SK-N-SH (cell line): ENCODE data around the gene GSE1. TPM values are rescaled to one million over a fixed set of nuclear protein-coding genes. Genes with fewer than 3 reads are reported as not detected.

Experiments used
- CTCF ChIA-PET: fragments of 300-600, 350-600 bp; formaldehyde crosslinking; extraction: SDS; loops from one replicate; lab custom pipeline; 2021; lab: Yijun Ruan, JAX
- POLR2A ChIA-PET: fragments of 350-600 bp; sonication (Branson Sonifier 250); formaldehyde crosslinking; extraction: SDS; loops from one replicate; lab custom pipeline; 2020; ENCODE audit warnings: antibody characterized with exemption, inconsistent platforms; lab: Yijun Ruan, JAX
- DNase-seq: peaks from one replicate; pipeline ENCODE4 v3.0.0; 2012
- H2AFZ ChIP-seq: fragments of 200-600 bp; sonication (generic); 2 replicates; pipeline ENCODE4 v1.8.1; 2016; ENCODE audit warnings: antibody characterized with exemption, mild to moderate bottlenecking, low read depth
- H3F3A ChIP-seq: fragments of 200-600 bp; sonication (generic); replicated peaks from 2 replicates; pipeline ENCODE3; 2016; ENCODE audit warnings: antibody characterized with exemption, mild to moderate bottlenecking; ENCODE audit not compliant: insufficient read depth
- H3K27ac ChIP-seq, 2 experiments: fragments of 200-500 bp in 1 of 2; fragments of 200-600 bp in 1 of 2; sonication (Bioruptor generic) in 1 of 2; sonication (generic), shearing (Covaris generic) in 1 of 2; 2 replicates each; pipeline versions ENCODE4 v1.5.1 to v1.6.1; 2014 to 2016; ENCODE audit warnings: low read depth in 2 of 2, inconsistent platforms in 1 of 2, low read length in 1 of 2, mild to moderate bottlenecking in 1 of 2, mixed read lengths in 1 of 2
- H3K27me3 ChIP-seq: fragments of 200-600 bp; sonication (generic), shearing (Covaris generic); 2 replicates; pipeline ENCODE4 v1.6.1; 2016; ENCODE audit warnings: mixed run types; ENCODE audit not compliant: insufficient read depth
- H3K36me3 ChIP-seq, 2 experiments: fragments of 200-500 bp in 1 of 2; fragments of 200-600 bp in 1 of 2; sonication (Bioruptor generic) in 1 of 2; sonication (generic) in 1 of 2; replicated peaks in 1 of 2; 2 replicates each; pipeline versions ENCODE3 to v1.5.1; 2014 to 2016; ENCODE audit warnings: low read length in 1 of 2, mild to moderate bottlenecking in 1 of 2; ENCODE audit not compliant: insufficient read depth in 2 of 2, control insufficient read depth in 1 of 2
- H3K4me1 ChIP-seq, 2 experiments: fragments of 200-500 bp in 1 of 2; fragments of 200-600 bp in 1 of 2; sonication (Bioruptor generic) in 1 of 2; sonication (generic), shearing (Covaris generic) in 1 of 2; 2 replicates each; pipeline versions ENCODE4 v1.5.1 to v1.6.1; 2014 to 2016; ENCODE audit warnings: low read depth in 1 of 2, low read length in 1 of 2, mixed run types in 1 of 2; ENCODE audit not compliant: insufficient read depth in 2 of 2, control insufficient read depth in 1 of 2
- H3K4me2 ChIP-seq: fragments of 200-600 bp; sonication (generic), shearing (Covaris generic); 2 replicates; pipeline ENCODE4 v1.6.1; 2017; ENCODE audit warnings: mixed run types
- H3K4me3 ChIP-seq, 2 experiments: fragments of 200-500 bp in 1 of 2; fragments of 200-600 bp in 1 of 2; sonication (Bioruptor generic) in 1 of 2; sonication (generic), shearing (Covaris generic) in 1 of 2; 2 replicates each; pipeline versions ENCODE4 v1.5.1 to v1.8.1; 2014 to 2016; ENCODE audit warnings: low read depth in 2 of 2, inconsistent platforms in 1 of 2, low read length in 1 of 2, mild to moderate bottlenecking in 1 of 2, mixed read lengths in 1 of 2, moderate library complexity in 1 of 2
- H3K79me2 ChIP-seq: fragments of 200-600 bp; sonication (generic); 2 replicates; pipeline ENCODE4 v1.8.1; 2017; ENCODE audit warnings: mild to moderate bottlenecking; ENCODE audit not compliant: insufficient read depth
- H3K9ac ChIP-seq: fragments of 200-600 bp; sonication (generic); 2 replicates; pipeline ENCODE4 v1.6.1; 2017; ENCODE audit warnings: mixed run types
- H3K9me2 ChIP-seq: fragments of 200-600 bp; sonication (generic); 2 replicates; pipeline ENCODE4 v1.6.1; 2017; ENCODE audit warnings: mixed run types
- H3K9me3 ChIP-seq: fragments of 200-600 bp; sonication (generic); 2 replicates; pipeline ENCODE4 v1.6.1; 2017; ENCODE audit warnings: mixed run types, mild to moderate bottlenecking, moderate library complexity
- H4K20me1 ChIP-seq: fragments of 200-600 bp; sonication (generic); 2 replicates; pipeline ENCODE4 v1.6.1; 2017; ENCODE audit warnings: mild to moderate bottlenecking, mixed run types; ENCODE audit not compliant: insufficient read depth
- CHD2 ChIP-seq: fragments of 150-350 bp; IDR thresholded peaks from 2 replicates; pipeline ENCODE4 v1.6.1; 2018; ENCODE audit warnings: low read length; ENCODE audit not compliant: partially characterized antibody
- FOSL2 ChIP-seq: IDR thresholded peaks from 2 replicates; pipeline ENCODE4 v1.4.0; 2012; ENCODE audit warnings: low read depth, mild to moderate bottlenecking, moderate library complexity, borderline replicate concordance
- FOXM1 ChIP-seq: IDR thresholded peaks from 2 replicates; pipeline ENCODE4 v1.4.0; 2012; ENCODE audit warnings: low read depth, mild to moderate bottlenecking
- GATA2 ChIP-seq: sonication (generic); formaldehyde crosslinking; IDR thresholded peaks from 2 replicates; pipeline ENCODE4 v1.5.0; 2020; ENCODE audit warnings: mild to moderate bottlenecking, missing genetic modification reagents
- JUND ChIP-seq: IDR thresholded peaks from 2 replicates; pipeline ENCODE4 v1.4.0; 2012
- MEF2A ChIP-seq: IDR thresholded peaks from 2 replicates; pipeline ENCODE4 v1.4.0; 2012; ENCODE audit warnings: low read depth, borderline replicate concordance
- NRF1 ChIP-seq: IDR thresholded peaks from 2 replicates; pipeline ENCODE4 v1.6.1; 2012; ENCODE audit warnings: low read depth, mild to moderate bottlenecking, low read length
- RAD21 ChIP-seq: IDR thresholded peaks from 2 replicates; pipeline ENCODE4 v1.6.1; 2012; ENCODE audit warnings: mild to moderate bottlenecking, low read length
- RFX5 ChIP-seq: IDR thresholded peaks from 2 replicates; pipeline ENCODE4 v1.6.1; 2012; ENCODE audit warnings: mild to moderate bottlenecking, improper control_type of control experiment, low read length
- SIN3A ChIP-seq: IDR thresholded peaks from 2 replicates; pipeline ENCODE4 v1.6.1; 2012; ENCODE audit warnings: low read depth, mild to moderate bottlenecking, low read length, moderate library complexity, borderline replicate concordance
- SMC3 ChIP-seq: IDR thresholded peaks from 2 replicates; pipeline ENCODE4 v1.6.1; 2012; ENCODE audit warnings: low read depth, low read length, improper control_type of control experiment
- TEAD4 ChIP-seq: IDR thresholded peaks from 2 replicates; pipeline ENCODE4 v1.4.0; 2012; ENCODE audit warnings: mild to moderate bottlenecking, borderline replicate concordance; ENCODE audit not compliant: insufficient read depth
- ZBTB33 ChIP-seq: IDR thresholded peaks from 2 replicates; pipeline ENCODE4 v1.4.0; 2012; ENCODE audit warnings: low read depth, borderline replicate concordance
- WGBS: methylation state at CpG from one replicate; pipeline ENCODE4 v1.1.6; 2017; ENCODE audit warnings: low lambda C conversion rate; 5-methylcytosine and 5-hydroxymethylcytosine counted together
- polyA plus RNA-seq, 3 experiments: library from polyadenylated mRNA; depleted of rRNA; stranded (reverse); fragments of >200 nt; gene quantifications; 2 replicates each; pipeline ENCODE4 v1.2.3, GENCODE V29; 2012
- TF ChIP-seq, protein P1 (sequence below): IDR thresholded peaks from 2 replicates; pipeline ENCODE4 v1.4.0; 2012; ENCODE audit warnings: low read depth, borderline replicate concordance
- TF ChIP-seq, protein P2 (sequence below): IDR thresholded peaks from 2 replicates; pipeline ENCODE4 v1.4.0; 2012; ENCODE audit warnings: low read depth

GSE1 gene
- polyA plus RNA-seq, 1 of the 3 experiments (the other 2 are of a cell fraction): 26.5 TPM

GRCh38 chr16:85600078-85600477, 13.0 kb upstream of the GSE1 start:
- peaks cover 0 to 56% of the 10 kb centered on the region in 2 experiments; a peak in 1 of 4 replicates for H3K4me1 ChIP-seq
- no peaks in the 10 kb centered on the region for H3K27me3 ChIP-seq
- TF ChIP-seq, protein P1, sequence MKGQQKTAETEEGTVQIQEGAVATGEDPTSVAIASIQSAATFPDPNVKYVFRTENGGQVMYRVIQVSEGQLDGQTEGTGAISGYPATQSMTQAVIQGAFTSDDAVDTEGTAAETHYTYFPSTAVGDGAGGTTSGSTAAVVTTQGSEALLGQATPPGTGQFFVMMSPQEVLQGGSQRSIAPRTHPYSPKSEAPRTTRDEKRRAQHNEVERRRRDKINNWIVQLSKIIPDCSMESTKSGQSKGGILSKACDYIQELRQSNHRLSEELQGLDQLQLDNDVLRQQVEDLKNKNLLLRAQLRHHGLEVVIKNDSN: no peak
- TF ChIP-seq FOSL2: no peak
- no peak for TF ChIP-seq JUND
- no peak for TF ChIP-seq NRF1
- no peak for TF ChIP-seq SMC3
- no peak for TF ChIP-seq FOXM1
- TF ChIP-seq MEF2A: no peak
- no peak for TF ChIP-seq SIN3A
- TF ChIP-seq ZBTB33: no peak
- no peak for TF ChIP-seq RFX5
- no peak for TF ChIP-seq CHD2
- no peak for DNase-seq
- no peak overlapping the region for H3K9ac ChIP-seq
- no peak overlapping the region for H3K4me2 ChIP-seq
- no peaks in the 10 kb centered on the region for H3F3A ChIP-seq
- H2AFZ ChIP-seq: no peak overlapping the region
- 78% methylated on average over 7 of the region's 10 CpGs for WGBS
- peaks cover 58% of the 10 kb centered on the region for H4K20me1 ChIP-seq
- no peaks in the 10 kb centered on the region for H3K9me3 ChIP-seq
- H3K36me3 ChIP-seq: no peaks in the 10 kb centered on the region
- H3K79me2 ChIP-seq: peaks cover 5% of the 10 kb centered on the region
- POLR2A ChIA-PET: interaction anchor here (0.5 kb wide), 1 partner anchor 13 kb away, joined by 3 read pairs; the partner anchor contains the start of gene GSE1
- H3K9me2 ChIP-seq: no peaks in the 10 kb centered on the region
- no peak overlapping the region for H3K4me3 ChIP-seq
- CTCF ChIA-PET: interaction anchor here (1.0 to 2.5 kb wide), 3 partner anchors 10 to 46 kb away, joined by 3 to 13 read pairs (median 3); no protein-coding TSS in a partner anchor
- peak overlapping the region in 1 of 2 experiments; percentile 39; a peak in 1 of 4 replicates for H3K27ac ChIP-seq

GRCh38 chr16:85600530-85601271, 12.4 kb upstream of the GSE1 start:
- WGBS: 93% methylated on average over 15 of the region's 15 CpGs
- CTCF ChIA-PET: interaction anchor here (0.7 to 2.5 kb wide), 5 partner anchors 10 to 185 kb away, joined by 3 to 13 read pairs (median 3); no protein-coding TSS in a partner anchor
- TF ChIP-seq MEF2A: no peak
- TF ChIP-seq, protein P2, sequence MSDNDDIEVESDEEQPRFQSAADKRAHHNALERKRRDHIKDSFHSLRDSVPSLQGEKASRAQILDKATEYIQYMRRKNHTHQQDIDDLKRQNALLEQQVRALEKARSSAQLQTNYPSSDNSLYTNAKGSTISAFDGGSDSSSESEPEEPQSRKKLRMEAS: no peak
- no peak for TF ChIP-seq GATA2
- no peak for TF ChIP-seq RAD21
- TF ChIP-seq TEAD4: no peak
- TF ChIP-seq, all 33 proteins: peak for 0
- H3K9me2 ChIP-seq: no peaks in the 10 kb centered on the region
- no peaks in the 10 kb centered on the region for H3F3A ChIP-seq
- H3K4me2 ChIP-seq: no peak overlapping the region
- peak overlapping the region in 1 of 2 experiments; percentile 48; a peak in 1 of 4 replicates for H3K27ac ChIP-seq
- POLR2A ChIA-PET: interaction anchor here (0.5 kb wide), 1 partner anchor 12 kb away, joined by 3 read pairs; the partner anchor contains the start of gene GSE1
- no peak overlapping the region for H2AFZ ChIP-seq
- peaks cover 5% of the 10 kb centered on the region for H3K79me2 ChIP-seq
- peaks cover 61% of the 10 kb centered on the region for H4K20me1 ChIP-seq
- H3K4me3 ChIP-seq: no peak overlapping the region
- no peaks in the 10 kb centered on the region for H3K27me3 ChIP-seq
- DNase-seq: no peak
- no peak overlapping the region for H3K9ac ChIP-seq
- no peaks in the 10 kb centered on the region for H3K36me3 ChIP-seq
- peaks cover 0 to 58% of the 10 kb centered on the region in 2 experiments; a peak in 1 of 4 replicates for H3K4me1 ChIP-seq
- H3K9me3 ChIP-seq: no peaks in the 10 kb centered on the region
